GM12891 (cell line): Measurements from ENCODE around the gene KMO.

ENCODE experiments used
- POLR2AphosphoS5 ChIP-seq: IDR thresholded peaks from 2 replicates; pipeline ENCODE4 v1.6.1; 2011; ENCODE audit warnings: low read depth, low read length, control low read depth
- TAF1 ChIP-seq: IDR thresholded peaks from 2 replicates; pipeline ENCODE4 v1.6.1; 2011; ENCODE audit warnings: low read depth, low read length, control low read depth

DNA sequence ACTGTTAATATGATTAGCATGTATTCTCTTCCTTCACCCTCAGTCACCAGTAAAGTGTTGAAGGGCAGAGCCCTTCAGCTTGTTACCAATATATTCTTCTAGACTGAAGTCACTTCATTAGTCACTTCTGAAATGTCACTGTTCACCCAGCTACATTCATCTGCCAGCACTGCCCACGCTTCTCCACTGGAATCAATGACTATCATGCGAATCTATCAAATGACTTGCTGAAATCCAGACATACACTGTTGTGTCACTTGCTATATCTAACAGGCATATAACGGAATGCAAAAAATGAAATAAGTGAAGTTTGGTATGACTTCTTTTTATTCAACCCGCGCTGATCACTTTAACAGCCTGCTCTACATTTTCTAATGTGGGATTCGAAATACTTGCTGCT, 28.7 kb upstream of the KMO start:
- TF ChIP-seq TAF1 (no peak), POLR2AphosphoS5 (no peak)
